K562 (cell line): ENCODE measurements around the gene BEST2. TPM values are rescaled to one million over a fixed set of nuclear protein-coding genes. Genes with fewer than 3 reads are reported as not detected.

Experiments used
- ETV6 ChIP-seq, 3 experiments: fragments of 150-350 bp in 1 of 3; sonication (generic) in 1 of 3; formaldehyde crosslinking in 1 of 3; IDR thresholded peaks; 2 replicates each; pipeline versions ENCODE4 v1.6.1 to v1.8.0; 2014 to 2022; ENCODE audit warnings: borderline replicate concordance in 2 of 3, low read depth in 2 of 3, antibody characterized with exemption in 1 of 3, low read length in 1 of 3, mild to moderate bottlenecking in 1 of 3, missing genetic modification reagents in 1 of 3
- JUNB ChIP-seq: fragments of 450-650 bp; formaldehyde crosslinking; conservative IDR thresholded peaks from 2 replicates; pipeline ENCODE4 v1.4.0; 2020; ENCODE audit warnings: mild to moderate bottlenecking
- NELFE ChIP-seq: IDR thresholded peaks from 2 replicates; pipeline ENCODE4 v1.6.1; 2011; ENCODE audit warnings: mild to moderate bottlenecking; ENCODE audit not compliant: insufficient read depth, insufficient read length
- PCBP1 ChIP-seq: fragments of 200-400 bp; formaldehyde crosslinking; IDR thresholded peaks from 2 replicates; pipeline ENCODE4 v1.6.1; 2018; ENCODE audit warnings: mild to moderate bottlenecking, low read depth, low read length; ENCODE audit not compliant: poor library complexity, severe bottlenecking
- RERE ChIP-seq: sonication (generic); formaldehyde crosslinking; IDR thresholded peaks from 2 replicates; pipeline ENCODE4 v1.8.0; 2023; ENCODE audit warnings: missing genetic modification reagents, mild to moderate bottlenecking, borderline replicate concordance
- ZNF740 ChIP-seq, 3 experiments: fragments of 200-800 bp in 1 of 3; sonication (Bioruptor generic) in 1 of 3; sonication (generic) in 1 of 3; formaldehyde crosslinking in 1 of 3; IDR thresholded peaks; 2 replicates each; pipeline versions ENCODE4 v1.6.1 to v1.8.0; 2016 to 2022; ENCODE audit warnings: mild to moderate bottlenecking in 2 of 3, missing compliant biosample characterization in 2 of 3, missing genetic modification characterization in 2 of 3, missing genetic modification reagents in 1 of 3
- polyA plus RNA-seq, 8 experiments: library from polyadenylated mRNA; depleted of rRNA in 4 of 8; stranded (reverse) in 5 of 8; unstranded in 3 of 8; fragments of >200 nt; fragmentation: Nextera tagmentation in 2 of 8; fragmentation: Illumina TruSeq in 1 of 8; extraction: Ambion mirVana in 2 of 8; extraction: Trizol in 1 of 8; gene quantifications; 2 replicates each; pipeline versions ENCODE4 v1.2.1 to v1.2.3, GENCODE V29; 2011 to 2014; ENCODE audit warnings: inconsistent platforms in 1 of 8, missing spikeins in 1 of 8
- total RNA-seq, 7 experiments: library from RNA; depleted of rRNA in 6 of 7; stranded (reverse); fragments of >200 nt in 6 of 7; fragmentation: Illumina TruSeq in 2 of 7; extraction: Trizol in 2 of 7; gene quantifications; 2 replicates each; pipeline versions ENCODE4 v1.2.1 to v1.2.3, GENCODE V29; 2011 to 2021; ENCODE audit warnings: low replicate concordance in 1 of 7

The BEST2 gene
- total and polyA plus RNA-seq, 9 of the 15 experiments (the other 6 are each of a cell fraction or from before 2014, with no cell fraction given): not detected

GRCh38 chr19:12784394-12784870 is 32.8 kb downstream of the BEST2 start (continued):
- TF ChIP-seq ZNF740 (CRISPR knock-in tag; IDR thresholded peaks at IDR 0.05) (0 out of 2 replicates have a peak, but pooled peaks have one; percentile 30), ZNF740 (tag; IDR thresholded peaks at IDR 0.05) (no peak), JUNB (no peak), RERE (0 out of 2 replicates have a peak, but pooled peaks have one; percentile 24), NELFE (no peak), ETV6 (IDR thresholded peaks at IDR 0.05; ENCODE audit: borderline replicate concordance in 1 of 2, low read depth in 2 of 2, low read length in 1 of 2) (no peak), ETV6 (CRISPR knock-in tag; IDR thresholded peaks at IDR 0.05; ENCODE audit: borderline replicate concordance) (no peak), PCBP1 (no peak)
